Loucy (cell line): Measurements from ENCODE around the gene FADS3.

Source experiments
- EZH2phosphoT487 ChIP-seq: fragments of 200-600 bp; IDR thresholded peaks from 2 replicates; pipeline ENCODE4 v1.6.1; 2018; ENCODE audit warnings: antibody characterized with exemption, mild to moderate bottlenecking, moderate library complexity, borderline replicate concordance
- TF ChIP-seq, protein P1 (sequence below): fragments of 200-600 bp; sonication (generic); conservative IDR thresholded peaks from 2 replicates; pipeline ENCODE4 v1.5.1; 2014; ENCODE audit warnings: mild to moderate bottlenecking, antibody characterized with exemption, low read length

DNA sequence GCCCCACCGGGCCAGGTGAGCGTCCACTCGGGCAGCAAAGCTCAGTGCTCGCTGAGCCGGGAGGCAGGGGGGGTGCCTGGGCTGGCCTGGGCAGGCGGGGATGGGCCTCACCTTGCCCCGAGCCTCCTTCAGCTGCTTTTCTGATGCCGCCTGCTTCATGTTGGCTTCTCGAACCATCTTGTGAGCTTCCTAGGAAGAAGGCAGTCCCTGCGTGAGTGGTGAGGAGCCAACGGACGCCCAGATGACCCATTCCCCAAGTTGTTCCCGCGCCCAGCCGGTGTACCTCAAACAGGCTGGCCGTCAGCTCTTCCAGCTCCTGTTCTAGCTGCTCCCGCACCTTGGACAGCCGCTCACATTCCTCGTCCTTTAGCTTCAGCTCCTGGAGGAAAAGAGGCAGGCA is 15.9 kb upstream of the FADS3 start:
- TF ChIP-seq, protein P1, sequence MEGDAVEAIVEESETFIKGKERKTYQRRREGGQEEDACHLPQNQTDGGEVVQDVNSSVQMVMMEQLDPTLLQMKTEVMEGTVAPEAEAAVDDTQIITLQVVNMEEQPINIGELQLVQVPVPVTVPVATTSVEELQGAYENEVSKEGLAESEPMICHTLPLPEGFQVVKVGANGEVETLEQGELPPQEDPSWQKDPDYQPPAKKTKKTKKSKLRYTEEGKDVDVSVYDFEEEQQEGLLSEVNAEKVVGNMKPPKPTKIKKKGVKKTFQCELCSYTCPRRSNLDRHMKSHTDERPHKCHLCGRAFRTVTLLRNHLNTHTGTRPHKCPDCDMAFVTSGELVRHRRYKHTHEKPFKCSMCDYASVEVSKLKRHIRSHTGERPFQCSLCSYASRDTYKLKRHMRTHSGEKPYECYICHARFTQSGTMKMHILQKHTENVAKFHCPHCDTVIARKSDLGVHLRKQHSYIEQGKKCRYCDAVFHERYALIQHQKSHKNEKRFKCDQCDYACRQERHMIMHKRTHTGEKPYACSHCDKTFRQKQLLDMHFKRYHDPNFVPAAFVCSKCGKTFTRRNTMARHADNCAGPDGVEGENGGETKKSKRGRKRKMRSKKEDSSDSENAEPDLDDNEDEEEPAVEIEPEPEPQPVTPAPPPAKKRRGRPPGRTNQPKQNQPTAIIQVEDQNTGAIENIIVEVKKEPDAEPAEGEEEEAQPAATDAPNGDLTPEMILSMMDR, result no peak
- TF ChIP-seq EZH2phosphoT487, result no peak
